GM23338 (cell line): ENCODE measurements around the gene RXRG. TPM values are rescaled to one million over a fixed set of nuclear protein-coding genes. Genes with fewer than 3 reads are reported as not detected.

Source experiments
- ATAC-seq: fragments of 200-7000 bp; cut with Tn5 transposase; 3 replicates; pipeline ENCODE4 v1.9.1; 2020
- DNase-seq: peaks from one replicate; pipeline ENCODE4 v3.0.0-alpha.2; 2015; ENCODE audit warnings: low spot score
- H2AFZ ChIP-seq: fragments of 200-600 bp; sonication (generic); 2 replicates; pipeline ENCODE4 v1.8.0; 2016; ENCODE audit warnings: antibody characterized with exemption, mild to moderate bottlenecking, moderate library complexity
- H3F3A ChIP-seq: fragments of 200-600 bp; sonication (generic); replicated peaks from 2 replicates; pipeline ENCODE4 v1.8.0; 2017; ENCODE audit warnings: antibody characterized with exemption, mixed run types, low read depth
- H3K27ac ChIP-seq: fragments of 200-600 bp; sonication (generic); 2 replicates; pipeline ENCODE4 v1.6.1; 2016; ENCODE audit warnings: low read depth
- H3K27me3 ChIP-seq: fragments of 200-600 bp; sonication (generic); 2 replicates; pipeline ENCODE4 v1.8.0; 2016; ENCODE audit warnings: mild to moderate bottlenecking, mixed run types, moderate library complexity; ENCODE audit not compliant: insufficient read depth
- H3K36me3 ChIP-seq: fragments of 200-600 bp; sonication (generic); 2 replicates; pipeline ENCODE4 v1.8.0; 2016; ENCODE audit warnings: mild to moderate bottlenecking; ENCODE audit not compliant: insufficient read depth
- H3K4me1 ChIP-seq: fragments of 200-600 bp; sonication (generic); 2 replicates; pipeline ENCODE4 v1.8.0; 2016; ENCODE audit warnings: mild to moderate bottlenecking, moderate library complexity; ENCODE audit not compliant: insufficient read depth
- H3K4me2 ChIP-seq: fragments of 200-600 bp; sonication (generic); 2 replicates; pipeline ENCODE4 v1.7.1; 2017; ENCODE audit warnings: mixed run types
- H3K4me3 ChIP-seq: fragments of 200-600 bp; sonication (generic); 2 replicates; pipeline ENCODE4 v1.6.1; 2016; ENCODE audit warnings: mixed run types
- H3K79me2 ChIP-seq: fragments of 200-600 bp; sonication (generic); replicated peaks from 2 replicates; pipeline ENCODE4 v1.8.0; 2017; ENCODE audit warnings: mild to moderate bottlenecking; ENCODE audit not compliant: insufficient read depth
- H3K9me2 ChIP-seq: fragments of 200-600 bp; sonication (generic); 2 replicates; pipeline ENCODE4 v1.8.0; 2017; ENCODE audit not compliant: insufficient read depth
- H4K20me1 ChIP-seq: fragments of 200-600 bp; sonication (generic); replicated peaks from 2 replicates; pipeline ENCODE4 v1.8.0; 2017; ENCODE audit warnings: mild to moderate bottlenecking; ENCODE audit not compliant: insufficient read depth
- H3K27ac Mint-ChIP-seq: 2 replicates; pipeline ENCODE4 v1.8.0; 2020; ENCODE audit warnings: inconsistent platforms, mild to moderate bottlenecking, moderate library complexity, mixed read lengths
- H3K27me3 Mint-ChIP-seq: 3 replicates; pipeline ENCODE4 v1.8.0; 2022; ENCODE audit warnings: low read depth, mild to moderate bottlenecking, moderate library complexity, mixed read lengths, inconsistent platforms; ENCODE audit not compliant: insufficient read depth, poor library complexity
- H3K36me3 Mint-ChIP-seq: 3 replicates; pipeline ENCODE4 v1.8.0; 2021; ENCODE audit warnings: low read depth, mild to moderate bottlenecking, inconsistent platforms, moderate library complexity, mixed read lengths
- H3K4me1 Mint-ChIP-seq: 3 replicates; pipeline ENCODE4 v1.8.0; 2020; ENCODE audit warnings: mild to moderate bottlenecking, inconsistent platforms, mixed read lengths
- H3K4me3 Mint-ChIP-seq: 3 replicates; pipeline ENCODE4 v1.8.0; 2021; ENCODE audit warnings: moderate library complexity, mild to moderate bottlenecking, inconsistent platforms, mixed read lengths
- H3K9me3 Mint-ChIP-seq: 3 replicates; pipeline ENCODE4 v1.8.0; 2020; ENCODE audit warnings: moderate library complexity, mild to moderate bottlenecking, inconsistent platforms, mixed read lengths
- CREB1 ChIP-seq: fragments of 250-450 bp; sonication (Bioruptor Pico); IDR thresholded peaks from 2 replicates; pipeline ENCODE4 v1.5.0; 2020; ENCODE audit warnings: low read depth, mild to moderate bottlenecking, moderate library complexity
- CTCF ChIP-seq, 2 experiments: fragments of 200-600 bp in 1 of 2; sonication (generic) in 1 of 2; conservative IDR thresholded peaks; 2 replicates each; pipeline versions ENCODE4 v1.5.1 to v1.6.1; 2016 to 2017; ENCODE audit warnings: antibody characterized with exemption in 2 of 2, low read depth in 2 of 2, mild to moderate bottlenecking in 2 of 2, moderate library complexity in 1 of 2
- ETS1 ChIP-seq: IDR thresholded peaks from 2 replicates; pipeline ENCODE4 v1.6.1; 2016; ENCODE audit warnings: antibody characterized with exemption
- EZH2 ChIP-seq: fragments of 200-600 bp; sonication (generic); IDR thresholded peaks from one replicate; pipeline ENCODE4 v1.8.0; 2017; ENCODE audit warnings: antibody characterized with exemption, mild to moderate bottlenecking, low read depth; ENCODE audit not compliant: unreplicated experiment
- EZH2phosphoT487 ChIP-seq: fragments of 200-600 bp; sonication (generic); IDR thresholded peaks from one replicate; pipeline ENCODE4 v1.8.1; 2018; ENCODE audit warnings: antibody characterized with exemption; ENCODE audit not compliant: unreplicated experiment
- JUNB ChIP-seq: IDR thresholded peaks from one replicate; pipeline ENCODE4 v1.6.1; 2016; ENCODE audit warnings: antibody characterized with exemption; ENCODE audit not compliant: unreplicated experiment
- POLR2AphosphoS5 ChIP-seq: IDR thresholded peaks from 2 replicates; pipeline ENCODE4 v1.6.1; 2016; ENCODE audit warnings: antibody characterized with exemption, low read depth
- REST ChIP-seq: IDR thresholded peaks from one replicate; pipeline ENCODE4 v1.6.1; 2018; ENCODE audit warnings: antibody characterized with exemption; ENCODE audit not compliant: unreplicated experiment
- ZNF114 ChIP-seq: fragments of 250-450 bp; sonication (Bioruptor Pico); IDR thresholded peaks from 2 replicates; pipeline ENCODE4 v1.5.0; 2020; ENCODE audit warnings: mild to moderate bottlenecking, moderate library complexity
- ZNF331 ChIP-seq: fragments of 250-450 bp; sonication (Bioruptor Pico); IDR thresholded peaks from 2 replicates; pipeline ENCODE4 v1.5.0; 2020; ENCODE audit warnings: low read depth, mild to moderate bottlenecking, moderate library complexity
- ZNF462 ChIP-seq: fragments of 250-450 bp; sonication (Bioruptor Pico); IDR thresholded peaks from 2 replicates; pipeline ENCODE4 v1.5.0; 2020; ENCODE audit warnings: mild to moderate bottlenecking, moderate library complexity
- polyA plus RNA-seq: library from polyadenylated mRNA; unstranded; fragments of >200 nt; fragmentation: Nextera tagmentation; extraction: Ambion mirVana; gene quantifications from 2 replicates; pipeline ENCODE4 v1.2.1, GENCODE V29; 2016
- total RNA-seq: library from RNA; depleted of rRNA; stranded (reverse); fragments of >200 nt; shearing (Covaris generic); gene quantifications from 2 replicates; pipeline ENCODE4 v1.2.3, GENCODE V29; 2014

Gene RXRG
- total and polyA plus RNA-seq, 2 experiments from 2014 or later: not detected

- H3K27ac ChIP-seq: no peak overlapping the region
- H4K20me1 ChIP-seq: no peaks in the 10 kb centered on the region
- 0 out of 2 replicates have a peak, but pooled peaks cover 8% of the 10 kb centered on the region for H3K4me1 ChIP-seq
- no peak overlapping the region for H3K4me2 ChIP-seq
- H3K27me3 ChIP-seq: peaks cover 14% of the 10 kb centered on the region
- no peaks in the 10 kb centered on the region for H3K9me3 Mint-ChIP-seq
- H3K4me1 Mint-ChIP-seq: peaks cover 14% of the 10 kb centered on the region
- peaks cover 2% of the 10 kb centered on the region for H3K27me3 Mint-ChIP-seq
- H3K4me3 Mint-ChIP-seq: no peak overlapping the region
- TF ChIP-seq CTCF (conservative IDR thresholded peaks at IDR 0.05; ENCODE audit: low read depth in 2 of 2) (no peak), ZNF462 (CRISPR knock-in tag) (no peak), ETS1 (no peak), JUNB (no peak), EZH2phosphoT487 (no peak), ZNF331 (no peak), EZH2 (no peak), REST (no peak), ZNF114 (CRISPR knock-in tag) (no peak), POLR2AphosphoS5 (no peak), CREB1 (CRISPR knock-in tag) (no peak)
- no peak overlapping the region for H3K27ac Mint-ChIP-seq
- H3K79me2 ChIP-seq: no peaks in the 10 kb centered on the region
- H3K36me3 Mint-ChIP-seq: no peaks in the 10 kb centered on the region
- no peaks in the 10 kb centered on the region for H3K36me3 ChIP-seq
- no peaks in the 10 kb centered on the region for H3F3A ChIP-seq
- H3K4me3 ChIP-seq: no peak overlapping the region
- H2AFZ ChIP-seq: no peak overlapping the region
- no peak for DNase-seq
- H3K9me2 ChIP-seq: 0 out of 2 replicates have a peak, but pooled peaks cover 2% of the 10 kb centered on the region
- ATAC-seq: no peak
Observed at GRCh38 chr1:165435801-165436200, 9.1 kb downstream of the RXRG start.
